A549 (cell line): ENCODE results near the gene ANGPTL3. TPM values are rescaled to one million over a fixed set of nuclear protein-coding genes. Genes with fewer than 3 reads are reported as not detected.

Experiments
- ATAC-seq, 2 experiments: fragments of 200-7000 bp in 1 of 2; fragments of >200 bp in 1 of 2; cut with Nextera tagmentation in 1 of 2; cut with Tn5 transposase in 1 of 2; 3 replicates each; pipeline versions ENCODE4 v1.8.0 to v1.9.1; 2018 to 2020; ENCODE audit warnings: mild to moderate bottlenecking in 1 of 2, moderate library complexity in 1 of 2
- CTCF ChIA-PET: fragments of 300-600 bp; sonication (Branson Sonifier 250); formaldehyde crosslinking; extraction: SDS; loops from one replicate; lab custom pipeline; 2021; ENCODE audit warnings: antibody characterized with exemption, inconsistent platforms; lab: Yijun Ruan, JAX
- POLR2A ChIA-PET: fragments of 350-600 bp; formaldehyde crosslinking; extraction: SDS; loops from one replicate; lab custom pipeline; 2021; ENCODE audit warnings: antibody characterized with exemption, inconsistent platforms; lab: Yijun Ruan, JAX
- DNase-seq, 2 experiments: peaks; one replicate each; pipeline versions ENCODE4 v3.0.0 to v3.0.0-alpha.2; 2011 to 2016; ENCODE audit warnings: low read depth in 1 of 2, low spot score in 1 of 2
- FAIRE-seq: peaks from 2 replicates; lab custom pipeline; 2011; peaks lifted over from hg19 to GRCh38; lab: Jason Lieb, UNC
- H3K27ac ChIP-seq, 2 experiments: fragments of >200 bp; sonication (Bioruptor Twin); formaldehyde crosslinking; 3 replicates each; pipeline ENCODE4 v1.5.1; 2016 to 2017
- H3K4me1 ChIP-seq: fragments of >200 bp; sonication (Bioruptor Twin); formaldehyde crosslinking; 3 replicates; pipeline ENCODE4 v1.6.1; 2016
- H3K4me2 ChIP-seq: fragments of >200 bp; sonication (Bioruptor Twin); formaldehyde crosslinking; 3 replicates; pipeline ENCODE4 v1.6.1; 2016
- H3K4me3 ChIP-seq: fragments of >200 bp; sonication (Bioruptor Twin); formaldehyde crosslinking; 3 replicates; pipeline ENCODE4 v1.5.1; 2016
- H3K9me3 ChIP-seq: fragments of >200 bp; sonication (Bioruptor Twin); formaldehyde crosslinking; 3 replicates; pipeline ENCODE4 v1.6.1; 2016
- BHLHE40 ChIP-seq: IDR thresholded peaks from 2 replicates; pipeline ENCODE4 v1.6.1; 2012; ENCODE audit warnings: low read depth, low read length, inconsistent platforms
- CEBPB ChIP-seq, 2 experiments: fragments of >200 bp in 1 of 2; sonication (Bioruptor Twin) in 1 of 2; formaldehyde crosslinking in 1 of 2; IDR thresholded peaks; 2 replicates each; pipeline ENCODE4 v1.6.1; 2012 to 2016
- CHD4 ChIP-seq: fragments of 200-600 bp; sonication (generic); IDR thresholded peaks from 2 replicates; pipeline ENCODE4 v1.6.1; 2016; ENCODE audit warnings: antibody characterized with exemption, mild to moderate bottlenecking, borderline replicate concordance
- EP300 ChIP-seq, 2 experiments: fragments of >200 bp; sonication (Bioruptor Twin); formaldehyde crosslinking; IDR thresholded peaks; 2 replicates in 1 of 2; 3 replicates in 1 of 2; pipeline ENCODE4 v1.6.1; 2016 to 2017
- FOSB ChIP-seq: fragments of 250-450 bp; sonication (Bioruptor Pico); IDR thresholded peaks from 2 replicates; pipeline ENCODE4 v1.5.0; 2020; ENCODE audit warnings: mild to moderate bottlenecking, moderate library complexity
- GATA3 ChIP-seq: IDR thresholded peaks from 2 replicates; pipeline ENCODE4 v1.6.1; 2012; ENCODE audit warnings: borderline replicate concordance
- HDAC2 ChIP-seq: fragments of 200-600 bp; sonication (generic); IDR thresholded peaks from 2 replicates; pipeline ENCODE4 v1.6.1; 2016
- HEYL ChIP-seq: fragments of 250-450 bp; sonication (Bioruptor Pico); IDR thresholded peaks from 2 replicates; pipeline ENCODE4 v1.8.0; 2021; ENCODE audit warnings: mild to moderate bottlenecking, moderate library complexity
- HOXB13 ChIP-seq: fragments of 250-450 bp; sonication (Bioruptor Pico); IDR thresholded peaks from 2 replicates; pipeline ENCODE4 v1.5.0; 2020; ENCODE audit warnings: low read depth, mild to moderate bottlenecking, moderate library complexity
- HOXB5 ChIP-seq: fragments of 250-450 bp; sonication (Bioruptor Pico); IDR thresholded peaks from 2 replicates; pipeline ENCODE4 v1.5.0; 2020; ENCODE audit warnings: mild to moderate bottlenecking, moderate library complexity
- KDM5A ChIP-seq: fragments of 200-600 bp; sonication (generic); IDR thresholded peaks from 2 replicates; pipeline ENCODE4 v1.6.1; 2016; ENCODE audit warnings: antibody characterized with exemption, mild to moderate bottlenecking
- MAFK ChIP-seq: fragments of 450-650 bp; IDR thresholded peaks from 2 replicates; pipeline ENCODE4 v1.6.1; 2014; ENCODE audit not compliant: partially characterized antibody
- MAZ ChIP-seq: fragments of 150-350 bp; IDR thresholded peaks from 2 replicates; pipeline ENCODE4 v1.6.1; 2014; ENCODE audit warnings: antibody characterized with exemption, low read depth, low read length, borderline replicate concordance
- NPAS2 ChIP-seq: fragments of 250-450 bp; sonication (Bioruptor Pico); IDR thresholded peaks from 2 replicates; pipeline ENCODE4 v1.8.0; 2022; ENCODE audit warnings: mild to moderate bottlenecking, moderate library complexity, borderline replicate concordance
- PHF8 ChIP-seq: fragments of 200-600 bp; sonication (generic); IDR thresholded peaks from 2 replicates; pipeline ENCODE4 v1.6.1; 2016; ENCODE audit warnings: low read depth, mild to moderate bottlenecking, antibody characterized with exemption, moderate library complexity, borderline replicate concordance
- RAD21 ChIP-seq, 2 experiments: fragments of >200 bp in 1 of 2; sonication (Bioruptor Twin) in 1 of 2; formaldehyde crosslinking in 1 of 2; IDR thresholded peaks in 1 of 2; conservative IDR thresholded peaks in 1 of 2; 2 replicates in 1 of 2; 3 replicates in 1 of 2; pipeline ENCODE4 v1.6.1; 2012 to 2018; ENCODE audit warnings: inconsistent platforms in 1 of 2
- RCOR1 ChIP-seq: fragments of 150-350 bp; IDR thresholded peaks from 2 replicates; pipeline ENCODE4 v1.6.1; 2014; ENCODE audit warnings: antibody characterized with exemption, low read length, low read depth
- RNF2 ChIP-seq: fragments of 200-600 bp; sonication (generic); IDR thresholded peaks from 2 replicates; pipeline ENCODE4 v1.6.1; 2016; ENCODE audit warnings: low read depth, mild to moderate bottlenecking, antibody characterized with exemption, moderate library complexity, borderline replicate concordance
- SREBF2 ChIP-seq: fragments of 450-650 bp; IDR thresholded peaks from 2 replicates; pipeline ENCODE4 v1.6.1; 2014; ENCODE audit warnings: mild to moderate bottlenecking, moderate library complexity
- USF2 ChIP-seq: fragments of 450-650 bp; IDR thresholded peaks from 2 replicates; pipeline ENCODE4 v1.6.1; 2014; ENCODE audit warnings: antibody characterized with exemption
- ZC3H11A ChIP-seq: fragments of 450-650 bp; IDR thresholded peaks from 2 replicates; pipeline ENCODE4 v1.6.1; 2014; ENCODE audit warnings: antibody characterized with exemption, mild to moderate bottlenecking
- ZSCAN20 ChIP-seq: fragments of 250-450 bp; sonication (Bioruptor Pico); IDR thresholded peaks from 2 replicates; pipeline ENCODE4 v1.8.0; 2022; ENCODE audit warnings: mild to moderate bottlenecking, moderate library complexity
- WGBS: methylation state at CpG from one replicate; pipeline ENCODE4 v1.1.6; 2017; ENCODE audit errors: missing lambda C conversion rate; 5-methylcytosine and 5-hydroxymethylcytosine counted together
- polyA plus RNA-seq, 4 experiments: library from polyadenylated mRNA; depleted of rRNA in 3 of 4; stranded (reverse); fragments of >200 nt; fragmentation: RNase III in 1 of 4; extraction: RNeasy Plus Mini Kit Qiagen cat#74134 plus additional on column Dnase treatment in 1 of 4; gene quantifications; 2 replicates in 3 of 4; 3 replicates in 1 of 4; pipeline ENCODE4 v1.2.3, GENCODE V29; 2011 to 2017
- TF ChIP-seq, protein P1 (sequence below): IDR thresholded peaks from 2 replicates; pipeline ENCODE4 v1.6.1; 2012
- TF ChIP-seq, protein P2 (sequence below): fragments of 250-450 bp; sonication (Bioruptor Pico); IDR thresholded peaks from 2 replicates; pipeline ENCODE4 v1.5.0; 2020; ENCODE audit warnings: low read depth, mild to moderate bottlenecking, moderate library complexity
- TF ChIP-seq, protein P3 (sequence below): IDR thresholded peaks from 2 replicates; pipeline ENCODE4 v1.6.1; 2012; ENCODE audit warnings: low read depth, borderline replicate concordance
- TF ChIP-seq, protein P4 (sequence below): fragments of >200 bp; sonication (Bioruptor Twin); formaldehyde crosslinking; IDR thresholded peaks from 3 replicates; pipeline ENCODE4 v1.5.1; 2016

ANGPTL3 gene
- polyA plus RNA-seq, 2 of the 4 experiments (the other 2 are of a cell fraction) = not detected

DNA sequence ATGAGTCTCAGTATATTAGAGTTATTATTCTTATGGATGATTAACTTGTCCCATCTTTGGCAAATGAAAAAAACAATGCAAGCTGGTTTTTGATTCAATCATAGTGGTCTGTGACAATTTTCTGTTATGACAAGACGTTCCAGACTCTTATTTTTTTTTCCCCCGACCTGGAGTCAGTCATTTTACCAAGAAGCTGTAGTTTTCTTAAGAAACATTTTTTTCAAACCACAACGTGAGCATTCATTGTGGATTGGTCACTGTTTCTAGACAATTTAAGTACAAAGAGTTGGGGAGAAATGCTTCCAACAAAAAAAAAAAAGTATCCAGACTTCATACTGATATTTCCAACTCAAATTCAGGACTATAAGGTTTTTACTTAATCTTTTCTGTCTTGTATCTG is 8.0 kb upstream of the ANGPTL3 start:
- ATAC-seq (no peak), FAIRE-seq (no peak), DNase-seq (no peak)
- Histone ChIP-seq H3K9me3 (no peaks in the 10 kb centered on the region), H3K4me2 (no peak overlapping the region), H3K4me1 (peaks cover 8% of the 10 kb centered on the region; the same call in 2 of the 3 replicates), H3K27ac (no peak overlapping the region), H3K4me3 (no peak overlapping the region)
- WGBS = 82% methylated on average over 3 of the region's 3 CpGs
- CTCF ChIA-PET = no interaction called here
- TF ChIP-seq ZC3H11A (no peak), HEYL (CRISPR knock-in tag) (no peak), NPAS2 (CRISPR knock-in tag) (no peak), SREBF2 (no peak), HOXB13 (CRISPR knock-in tag) (no peak), HOXB5 (CRISPR knock-in tag) (no peak), FOSB (CRISPR knock-in tag) (no peak), MAZ (no peak)
- TF ChIP-seq, protein P1, sequence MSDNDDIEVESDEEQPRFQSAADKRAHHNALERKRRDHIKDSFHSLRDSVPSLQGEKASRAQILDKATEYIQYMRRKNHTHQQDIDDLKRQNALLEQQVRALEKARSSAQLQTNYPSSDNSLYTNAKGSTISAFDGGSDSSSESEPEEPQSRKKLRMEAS = no peak
- TF ChIP-seq, protein P2, sequence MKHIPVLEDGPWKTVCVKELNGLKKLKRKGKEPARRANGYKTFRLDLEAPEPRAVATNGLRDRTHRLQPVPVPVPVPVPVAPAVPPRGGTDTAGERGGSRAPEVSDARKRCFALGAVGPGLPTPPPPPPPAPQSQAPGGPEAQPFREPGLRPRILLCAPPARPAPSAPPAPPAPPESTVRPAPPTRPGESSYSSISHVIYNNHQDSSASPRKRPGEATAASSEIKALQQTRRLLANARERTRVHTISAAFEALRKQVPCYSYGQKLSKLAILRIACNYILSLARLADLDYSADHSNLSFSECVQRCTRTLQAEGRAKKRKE (CRISPR knock-in tag) = no peak
- TF ChIP-seq, protein P3, sequence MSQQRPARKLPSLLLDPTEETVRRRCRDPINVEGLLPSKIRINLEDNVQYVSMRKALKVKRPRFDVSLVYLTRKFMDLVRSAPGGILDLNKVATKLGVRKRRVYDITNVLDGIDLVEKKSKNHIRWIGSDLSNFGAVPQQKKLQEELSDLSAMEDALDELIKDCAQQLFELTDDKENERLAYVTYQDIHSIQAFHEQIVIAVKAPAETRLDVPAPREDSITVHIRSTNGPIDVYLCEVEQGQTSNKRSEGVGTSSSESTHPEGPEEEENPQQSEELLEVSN = no peak
- TF ChIP-seq, protein P4, sequence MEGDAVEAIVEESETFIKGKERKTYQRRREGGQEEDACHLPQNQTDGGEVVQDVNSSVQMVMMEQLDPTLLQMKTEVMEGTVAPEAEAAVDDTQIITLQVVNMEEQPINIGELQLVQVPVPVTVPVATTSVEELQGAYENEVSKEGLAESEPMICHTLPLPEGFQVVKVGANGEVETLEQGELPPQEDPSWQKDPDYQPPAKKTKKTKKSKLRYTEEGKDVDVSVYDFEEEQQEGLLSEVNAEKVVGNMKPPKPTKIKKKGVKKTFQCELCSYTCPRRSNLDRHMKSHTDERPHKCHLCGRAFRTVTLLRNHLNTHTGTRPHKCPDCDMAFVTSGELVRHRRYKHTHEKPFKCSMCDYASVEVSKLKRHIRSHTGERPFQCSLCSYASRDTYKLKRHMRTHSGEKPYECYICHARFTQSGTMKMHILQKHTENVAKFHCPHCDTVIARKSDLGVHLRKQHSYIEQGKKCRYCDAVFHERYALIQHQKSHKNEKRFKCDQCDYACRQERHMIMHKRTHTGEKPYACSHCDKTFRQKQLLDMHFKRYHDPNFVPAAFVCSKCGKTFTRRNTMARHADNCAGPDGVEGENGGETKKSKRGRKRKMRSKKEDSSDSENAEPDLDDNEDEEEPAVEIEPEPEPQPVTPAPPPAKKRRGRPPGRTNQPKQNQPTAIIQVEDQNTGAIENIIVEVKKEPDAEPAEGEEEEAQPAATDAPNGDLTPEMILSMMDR = no peak
- POLR2A ChIA-PET = no interaction called here

DNA sequence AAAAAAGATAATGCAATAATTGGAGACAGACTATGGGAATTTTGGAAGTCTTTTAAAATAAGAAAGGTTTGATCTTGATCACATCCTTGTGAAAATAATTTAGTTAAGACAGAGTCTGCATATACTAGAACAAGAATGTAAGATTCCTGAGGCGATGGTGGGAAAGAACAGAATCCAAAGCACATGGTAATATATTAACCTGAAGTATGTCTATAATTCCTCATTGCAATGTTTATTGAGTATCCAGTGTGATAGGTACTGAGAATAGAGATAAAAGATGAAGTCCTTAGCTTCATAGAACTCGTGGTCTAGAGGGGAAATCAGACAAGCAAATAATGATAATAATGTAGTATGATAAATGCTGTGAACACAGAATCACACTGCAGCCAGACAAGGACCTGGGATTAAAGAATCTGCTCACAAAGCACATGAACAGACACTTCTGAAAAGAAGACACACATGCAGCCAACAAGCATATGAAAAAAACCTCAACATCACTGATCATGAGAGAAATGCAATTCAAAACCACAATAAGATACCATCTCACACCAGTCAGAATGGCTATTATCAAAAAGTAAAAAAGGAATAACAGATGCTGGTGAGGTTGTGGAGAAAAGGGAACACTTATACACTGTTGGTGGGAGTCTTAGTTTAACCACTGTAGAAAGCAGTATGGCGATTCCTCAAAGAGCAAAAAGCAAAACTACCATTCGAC is 6.9 kb upstream of the ANGPTL3 start:
- no peak for ATAC-seq
- CTCF ChIA-PET = no interaction called here
- DNase-seq = no peak

More for the DNA sequence above, 6.9 kb upstream of the ANGPTL3 start:
- Histone ChIP-seq H3K27ac (no peak overlapping the region), H3K4me1 (peaks cover 9% of the 10 kb centered on the region; the same call in 2 of the 3 replicates), H3K9me3 (no peaks in the 10 kb centered on the region), H3K4me3 (no peak overlapping the region)
- no peak for FAIRE-seq
- POLR2A ChIA-PET = no interaction called here
- 74% methylated on average over 4 of the region's 4 CpGs for WGBS
- no peak for TF ChIP-seq PHF8
- no peak for TF ChIP-seq ZSCAN20 (CRISPR knock-in tag)
- TF ChIP-seq HDAC2 = no peak
- no peak for TF ChIP-seq RCOR1
- TF ChIP-seq BHLHE40 = no peak
- TF ChIP-seq NPAS2 (CRISPR knock-in tag) = no peak
- no peak for TF ChIP-seq RNF2
- TF ChIP-seq CEBPB (IDR thresholded peaks at IDR 0.05) = no peak
- no peak for TF ChIP-seq USF2
- no peak for TF ChIP-seq CHD4
- TF ChIP-seq RAD21 (conservative IDR thresholded peaks at IDR 0.05 in 1 of 2, IDR thresholded peaks at IDR 0.05 in 1 of 2) = no peak
- no peak for TF ChIP-seq GATA3
- no peak for TF ChIP-seq EP300 (IDR thresholded peaks at IDR 0.05)
- TF ChIP-seq KDM5A = no peak
- TF ChIP-seq MAFK = no peak
- TF ChIP-seq, all 56 proteins: peak for 0
- no peak overlapping the region for H3K4me2 ChIP-seq
